Fibroblast of mammary gland (primary cell): ENCODE measurements around the gene BCL11B.

Source experiments
- DNase-seq: peaks from one replicate; pipeline ENCODE4 v3.0.0-alpha.2; 2010; ENCODE audit warnings: low read depth
- H3K4me3 ChIP-seq: 2 replicates; pipeline ENCODE4 v1.5.1; 2011; ENCODE audit warnings: low read depth, mild to moderate bottlenecking, low read length, moderate library complexity; ENCODE audit not compliant: control insufficient read depth
- TF ChIP-seq, protein P1 (sequence below): conservative IDR thresholded peaks from 2 replicates; pipeline ENCODE4 v1.5.1; 2011; ENCODE audit warnings: low read depth, low read length, inconsistent platforms; ENCODE audit not compliant: control insufficient read depth, insufficient read depth

BCL11B gene

GRCh38 chr14:99194736-99195135 lies 77.3 kb downstream of the BCL11B start:
- no peak overlapping the region for H3K4me3 ChIP-seq
- TF ChIP-seq, protein P1, sequence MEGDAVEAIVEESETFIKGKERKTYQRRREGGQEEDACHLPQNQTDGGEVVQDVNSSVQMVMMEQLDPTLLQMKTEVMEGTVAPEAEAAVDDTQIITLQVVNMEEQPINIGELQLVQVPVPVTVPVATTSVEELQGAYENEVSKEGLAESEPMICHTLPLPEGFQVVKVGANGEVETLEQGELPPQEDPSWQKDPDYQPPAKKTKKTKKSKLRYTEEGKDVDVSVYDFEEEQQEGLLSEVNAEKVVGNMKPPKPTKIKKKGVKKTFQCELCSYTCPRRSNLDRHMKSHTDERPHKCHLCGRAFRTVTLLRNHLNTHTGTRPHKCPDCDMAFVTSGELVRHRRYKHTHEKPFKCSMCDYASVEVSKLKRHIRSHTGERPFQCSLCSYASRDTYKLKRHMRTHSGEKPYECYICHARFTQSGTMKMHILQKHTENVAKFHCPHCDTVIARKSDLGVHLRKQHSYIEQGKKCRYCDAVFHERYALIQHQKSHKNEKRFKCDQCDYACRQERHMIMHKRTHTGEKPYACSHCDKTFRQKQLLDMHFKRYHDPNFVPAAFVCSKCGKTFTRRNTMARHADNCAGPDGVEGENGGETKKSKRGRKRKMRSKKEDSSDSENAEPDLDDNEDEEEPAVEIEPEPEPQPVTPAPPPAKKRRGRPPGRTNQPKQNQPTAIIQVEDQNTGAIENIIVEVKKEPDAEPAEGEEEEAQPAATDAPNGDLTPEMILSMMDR: no peak
- DNase-seq: no peak

GRCh38 chr14:99194136-99194535 lies 77.9 kb downstream of the BCL11B start:
- no peak overlapping the region for H3K4me3 ChIP-seq
- DNase-seq: no peak
- TF ChIP-seq, protein P1: no peak

GRCh38 chr14:99192830-99193229 lies 79.2 kb downstream of the BCL11B start:
- TF ChIP-seq, protein P1: no peak
- no peak for DNase-seq
- H3K4me3 ChIP-seq: no peak overlapping the region

DNA sequence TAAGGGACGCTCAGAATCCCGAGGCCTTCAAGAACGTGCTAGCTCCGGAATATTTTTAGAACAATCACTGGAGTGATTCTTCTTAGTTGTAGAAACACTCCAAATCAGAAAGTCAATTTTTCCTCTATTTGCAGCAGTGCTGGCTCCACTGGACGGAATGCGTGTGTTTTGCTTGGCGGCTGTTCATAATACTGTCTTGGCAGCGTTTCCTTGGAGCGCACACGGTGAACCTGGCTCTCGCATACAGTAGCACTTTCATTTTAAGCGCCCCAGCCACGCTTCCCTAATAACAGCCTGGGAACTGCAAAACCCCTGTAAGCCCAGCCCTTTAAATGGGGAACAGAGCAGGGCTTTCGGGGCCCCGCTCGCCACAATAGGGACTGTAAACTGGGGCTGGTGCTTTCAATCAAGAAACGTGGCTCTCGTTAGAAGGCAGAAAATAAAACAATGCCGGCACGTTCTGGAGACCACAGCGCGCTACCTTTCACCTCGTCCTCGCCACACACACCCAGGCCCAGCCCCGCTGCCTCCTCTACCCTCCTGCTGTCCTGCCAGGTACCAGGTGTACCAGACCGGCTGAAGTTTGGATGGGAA lies 79.9 kb downstream of the BCL11B start:
- TF ChIP-seq, protein P1: no peak
- peak; percentile 46 for DNase-seq

DNA sequence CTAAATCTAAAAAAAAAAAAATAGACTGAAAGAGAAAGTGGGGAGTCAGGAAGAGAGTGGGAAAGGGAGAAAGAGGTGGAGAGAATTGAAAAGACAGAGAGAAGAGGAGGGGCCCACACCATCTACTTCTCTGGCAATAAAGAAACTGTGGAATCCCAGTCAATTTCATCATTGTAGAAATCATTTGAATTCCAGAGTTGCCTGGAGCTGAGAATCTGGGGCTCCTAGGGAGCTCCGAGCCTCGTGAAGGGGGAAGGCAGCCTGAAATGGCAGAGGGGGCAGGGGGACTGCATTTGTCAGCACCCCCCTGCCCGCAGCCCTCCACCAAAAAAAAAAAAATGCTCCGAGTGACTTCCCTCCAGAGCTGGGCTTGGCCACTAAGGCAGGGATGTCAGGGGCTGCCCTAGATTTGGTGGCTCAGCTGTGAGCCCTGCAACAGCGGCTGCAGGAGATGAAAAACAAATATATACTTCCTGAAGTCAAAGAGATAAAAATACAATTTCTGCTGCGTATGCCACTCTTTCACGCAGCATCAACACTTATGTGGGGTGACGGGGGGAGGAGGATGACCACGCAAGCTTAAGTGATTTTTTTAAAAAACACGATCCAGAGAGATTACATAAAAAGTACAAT lies 80.5 kb downstream of the BCL11B start:
- no peak overlapping the region for H3K4me3 ChIP-seq
- DNase-seq: no peak
- TF ChIP-seq, protein P1: no peak

More for the DNA sequence above, 79.9 kb downstream of the BCL11B start:
- no peak overlapping the region for H3K4me3 ChIP-seq

- DNase-seq: no peak
- H3K4me3 ChIP-seq: no peak overlapping the region
- TF ChIP-seq, protein P1: no peak
Measured at GRCh38 chr14:99190696-99191394, 81.2 kb downstream of the BCL11B start.
